HepG2 (cell line): ENCODE data around the gene STK32B. TPM values are rescaled to one million over a fixed set of nuclear protein-coding genes. Genes with fewer than 3 reads are reported as not detected.

Experiments used
- ATF5 ChIP-seq: sonication (generic); formaldehyde crosslinking; IDR thresholded peaks from 2 replicates; pipeline ENCODE4 v1.4.0; 2020; ENCODE audit warnings: mild to moderate bottlenecking, low read depth, missing genetic modification reagents
- CEBPG ChIP-seq: IDR thresholded peaks from 2 replicates; pipeline ENCODE4 v1.6.1; 2016
- FOXP1 ChIP-seq, 2 experiments: fragments of 450-650 bp in 1 of 2; IDR thresholded peaks; 2 replicates each; pipeline ENCODE4 v1.6.1; 2017 to 2018; ENCODE audit warnings: antibody characterized with exemption in 1 of 2
- FOXP4 ChIP-seq: sonication (generic); formaldehyde crosslinking; IDR thresholded peaks from 2 replicates; pipeline ENCODE4 v1.4.0; 2020; ENCODE audit warnings: missing genetic modification reagents
- HHEX ChIP-seq: IDR thresholded peaks from 2 replicates; pipeline ENCODE4 v1.6.1; 2016; ENCODE audit warnings: control low read depth
- HMGXB3 ChIP-seq: sonication (generic); formaldehyde crosslinking; IDR thresholded peaks from 2 replicates; pipeline ENCODE4 v1.4.0; 2020; ENCODE audit warnings: missing genetic modification reagents, borderline replicate concordance
- HNF1A ChIP-seq, 2 experiments: sonication (generic) in 1 of 2; formaldehyde crosslinking in 1 of 2; IDR thresholded peaks; 2 replicates each; pipeline versions ENCODE4 v1.4.0 to v1.6.1; 2016 to 2020; ENCODE audit warnings: borderline replicate concordance in 1 of 2, low read depth in 1 of 2, mild to moderate bottlenecking in 1 of 2, missing genetic modification reagents in 1 of 2
- HNF4A ChIP-seq: sonication (generic); formaldehyde crosslinking; IDR thresholded peaks from 2 replicates; pipeline ENCODE4 v1.4.0; 2020; ENCODE audit warnings: missing genetic modification reagents
- MLX ChIP-seq: IDR thresholded peaks from 2 replicates; pipeline ENCODE4 v1.6.1; 2016
- NFE2L1 ChIP-seq: sonication (generic); formaldehyde crosslinking; IDR thresholded peaks from 2 replicates; pipeline ENCODE4 v1.4.0; 2020; ENCODE audit warnings: missing genetic modification reagents, mild to moderate bottlenecking, borderline replicate concordance
- SOX5 ChIP-seq: IDR thresholded peaks from 2 replicates; pipeline ENCODE4 v1.6.1; 2016; ENCODE audit warnings: borderline replicate concordance
- SOX6 ChIP-seq, 2 experiments: fragments of 450-650 bp in 1 of 2; sonication (generic) in 1 of 2; formaldehyde crosslinking in 1 of 2; IDR thresholded peaks; 2 replicates each; pipeline versions ENCODE4 v1.4.0 to v1.6.1; 2017 to 2020; ENCODE audit warnings: antibody characterized with exemption in 1 of 2, mild to moderate bottlenecking in 1 of 2, missing genetic modification reagents in 1 of 2
- TCF7 ChIP-seq: sonication (generic); IDR thresholded peaks from 2 replicates; pipeline ENCODE4 v1.6.1; 2016; ENCODE audit warnings: antibody characterized with exemption, low read depth
- ZNF550 ChIP-seq: sonication (generic); formaldehyde crosslinking; IDR thresholded peaks from 2 replicates; pipeline ENCODE4 v1.4.0; 2020; ENCODE audit warnings: mild to moderate bottlenecking, missing genetic modification reagents, borderline replicate concordance
- ZNF572 ChIP-seq: sonication (generic); formaldehyde crosslinking; IDR thresholded peaks from 2 replicates; pipeline ENCODE4 v1.5.1; 2020; ENCODE audit warnings: mild to moderate bottlenecking, missing genetic modification reagents
- polyA plus RNA-seq, 8 experiments: library from polyadenylated mRNA; depleted of rRNA in 3 of 8; stranded (reverse) in 7 of 8; unstranded in 1 of 8; fragments of >200 nt; fragmentation: Illumina TruSeq in 4 of 8; extraction: Trizol in 4 of 8; gene quantifications; 2 replicates each; pipeline versions ENCODE4 v1.2.1 to v1.2.3, GENCODE V29; 2011 to 2016; ENCODE audit warnings: low read depth in 4 of 8, missing spikeins in 1 of 8, mixed read lengths in 1 of 8; ENCODE audit not compliant: insufficient read depth in 1 of 8
- total RNA-seq, 5 experiments: library from RNA; depleted of rRNA; stranded (reverse); fragments of >200 nt; fragmentation: Illumina TruSeq; extraction: Trizol; gene quantifications; 2 replicates each; pipeline ENCODE4 v1.2.3, GENCODE V29; 2016; ENCODE audit warnings: low read depth in 1 of 5

The STK32B gene
- total and polyA plus RNA-seq, 2 of the 13 experiments (the other 11 are each of a cell fraction or from before 2014, with no cell fraction given) = not detected

GRCh38 chr4:5157791-5158770 lies 106.8 kb downstream of the STK32B start (continued):
- TF ChIP-seq HNF1A (IDR thresholded peaks at IDR 0.05; ENCODE audit: low read depth) = no peak
- TF ChIP-seq HNF1A (CRISPR knock-in tag; IDR thresholded peaks at IDR 0.05; ENCODE audit: borderline replicate concordance) = no peak
- peak; percentile 36; the same call in 1 of the 2 replicates for TF ChIP-seq FOXP4 (CRISPR knock-in tag)
- TF ChIP-seq MLX (CRISPR knock-in tag) = no peak
- TF ChIP-seq HMGXB3 = no peak
- no peak for TF ChIP-seq ZNF572
- TF ChIP-seq HHEX (CRISPR knock-in tag) = 0 out of 2 replicates have a peak, but pooled peaks have one; percentile 20
- no peak for TF ChIP-seq FOXP1 (IDR thresholded peaks at IDR 0.05)
- TF ChIP-seq FOXP1 (CRISPR knock-in tag; IDR thresholded peaks at IDR 0.05) = peak; percentile 70
- TF ChIP-seq TCF7 = peak; percentile 75
- TF ChIP-seq HNF4A (CRISPR knock-in tag) = peak; percentile 40; the same call in 1 of the 2 replicates
- TF ChIP-seq SOX5 (CRISPR knock-in tag) = peak; percentile 23; the same call in 1 of the 2 replicates
- TF ChIP-seq NFE2L1 (CRISPR knock-in tag) = no peak
- TF ChIP-seq ZNF550 = no peak
- no peak for TF ChIP-seq ATF5
- TF ChIP-seq SOX6 (IDR thresholded peaks at IDR 0.05) = no peak
- 0 out of 2 replicates have a peak, but pooled peaks have one; percentile 40 for TF ChIP-seq SOX6 (CRISPR knock-in tag; IDR thresholded peaks at IDR 0.05)
- TF ChIP-seq CEBPG = no peak
